Measurements from ENCODE around the gene TSPAN33.
"Not testable (repeated sequence)": the region's sequence is repeated elsewhere in the genome, so short reads cannot be mapped to it uniquely, and the experiment has no call there.

TSPAN33 gene

GRCh38 chr7:129169686-129170440, 25.4 kb downstream of the TSPAN33 start:
- DNase-seq (ENCODE audit: low spot score): no peak

GRCh38 chr7:129170441-129171021, 26.0 kb downstream of the TSPAN33 start:
- DNase-seq (ENCODE audit: low spot score): no peak

GRCh38 chr7:129173861-129174260, 29.4 kb downstream of the TSPAN33 start:
- DNase-seq (ENCODE audit: low spot score): not testable (repeated sequence)

- DNase-seq (ENCODE audit: low spot score): no peak
These were observed 32.6 kb downstream of the TSPAN33 start for GRCh38 chr7:129176916-129177710.

- no peak for DNase-seq (ENCODE audit: low spot score)
These were observed 40.6 kb downstream of the TSPAN33 start for GRCh38 chr7:129184981-129185670.

- DNase-seq (ENCODE audit: low spot score): no peak
These were observed 42.3 kb downstream of the TSPAN33 start for GRCh38 chr7:129186749-129187260.

- DNase-seq (ENCODE audit: low spot score): no peak
These were observed 43.3 kb downstream of the TSPAN33 start for GRCh38 chr7:129187681-129188371.

- peak; percentile 79 for DNase-seq (ENCODE audit: low spot score)
These were observed 43.9 kb downstream of the TSPAN33 start, which contains the start of gene SMO for GRCh38 chr7:129188372-129188891. Gene SMO (plus strand): TSS chr7:129188633. CDS start chr7:129189152, 519 bp downstream.

- no peak for DNase-seq (ENCODE audit: low spot score)
These were observed 44.6 kb downstream of the TSPAN33 start for GRCh38 chr7:129188892-129189660.

GRCh38 chr7:129189661-129190310, 45.3 kb downstream of the TSPAN33 start:
- DNase-seq (ENCODE audit: low spot score): no peak

GRCh38 chr7:129191272-129191671, 46.8 kb downstream of the TSPAN33 start:
- no peak for DNase-seq (ENCODE audit: low spot score)

- no peak for DNase-seq (ENCODE audit: low spot score)
These were observed 49.4 kb downstream of the TSPAN33 start for GRCh38 chr7:129193892-129194291.

GRCh38 chr7:129197771-129198170, 53.3 kb downstream of the TSPAN33 start:
- no peak for DNase-seq (ENCODE audit: low spot score)

- no peak for DNase-seq (ENCODE audit: low spot score)
These were observed 54.9 kb downstream of the TSPAN33 start for GRCh38 chr7:129199406-129199805.

GRCh38 chr7:129202058-129202777, 57.7 kb downstream of the TSPAN33 start:
- no peak for DNase-seq (ENCODE audit: low spot score)

- DNase-seq (ENCODE audit: low spot score): no peak
These were observed 58.7 kb downstream of the TSPAN33 start for GRCh38 chr7:129203050-129203741.

- DNase-seq (ENCODE audit: low spot score): no peak
These were observed 60.8 kb downstream of the TSPAN33 start for GRCh38 chr7:129205126-129205818.

All from SK-N-DZ (cell line).